Measurements from ENCODE around the gene SLC22A13.

DNA sequence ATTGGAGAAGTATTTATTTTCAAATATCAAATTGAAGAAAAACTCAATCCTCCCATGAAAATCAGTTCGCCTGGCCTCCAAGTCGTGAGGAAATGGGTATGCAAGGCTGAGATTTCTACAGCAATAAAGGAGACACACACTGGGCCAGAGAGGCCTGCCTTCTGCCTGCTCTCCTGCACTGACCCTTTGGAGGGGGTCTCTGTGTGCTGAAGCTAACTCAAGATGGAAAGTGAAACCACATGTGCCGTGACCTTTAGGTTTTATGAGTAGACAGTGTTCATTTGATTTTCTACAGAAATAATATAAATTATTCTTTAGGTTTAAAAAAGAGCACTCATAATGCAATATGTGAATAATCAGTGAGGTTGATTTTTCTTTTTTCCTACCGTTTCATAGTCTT is 11.9 kb upstream of the SLC22A13 start:
- TF ChIP-seq, protein P1, sequence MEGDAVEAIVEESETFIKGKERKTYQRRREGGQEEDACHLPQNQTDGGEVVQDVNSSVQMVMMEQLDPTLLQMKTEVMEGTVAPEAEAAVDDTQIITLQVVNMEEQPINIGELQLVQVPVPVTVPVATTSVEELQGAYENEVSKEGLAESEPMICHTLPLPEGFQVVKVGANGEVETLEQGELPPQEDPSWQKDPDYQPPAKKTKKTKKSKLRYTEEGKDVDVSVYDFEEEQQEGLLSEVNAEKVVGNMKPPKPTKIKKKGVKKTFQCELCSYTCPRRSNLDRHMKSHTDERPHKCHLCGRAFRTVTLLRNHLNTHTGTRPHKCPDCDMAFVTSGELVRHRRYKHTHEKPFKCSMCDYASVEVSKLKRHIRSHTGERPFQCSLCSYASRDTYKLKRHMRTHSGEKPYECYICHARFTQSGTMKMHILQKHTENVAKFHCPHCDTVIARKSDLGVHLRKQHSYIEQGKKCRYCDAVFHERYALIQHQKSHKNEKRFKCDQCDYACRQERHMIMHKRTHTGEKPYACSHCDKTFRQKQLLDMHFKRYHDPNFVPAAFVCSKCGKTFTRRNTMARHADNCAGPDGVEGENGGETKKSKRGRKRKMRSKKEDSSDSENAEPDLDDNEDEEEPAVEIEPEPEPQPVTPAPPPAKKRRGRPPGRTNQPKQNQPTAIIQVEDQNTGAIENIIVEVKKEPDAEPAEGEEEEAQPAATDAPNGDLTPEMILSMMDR (conservative IDR thresholded peaks at IDR 0.05 in 1 of 2, IDR thresholded peaks at IDR 0.05 in 1 of 2; ENCODE audit: low read depth in 1 of 2, low read length in 2 of 2), result no peak
- no peak for TF ChIP-seq EZH2 (IDR thresholded peaks at IDR 0.05; ENCODE audit: low read length, missing control alignments)
